ENCODE measurements around the gene FRS3.

FRS3 gene

DNA sequence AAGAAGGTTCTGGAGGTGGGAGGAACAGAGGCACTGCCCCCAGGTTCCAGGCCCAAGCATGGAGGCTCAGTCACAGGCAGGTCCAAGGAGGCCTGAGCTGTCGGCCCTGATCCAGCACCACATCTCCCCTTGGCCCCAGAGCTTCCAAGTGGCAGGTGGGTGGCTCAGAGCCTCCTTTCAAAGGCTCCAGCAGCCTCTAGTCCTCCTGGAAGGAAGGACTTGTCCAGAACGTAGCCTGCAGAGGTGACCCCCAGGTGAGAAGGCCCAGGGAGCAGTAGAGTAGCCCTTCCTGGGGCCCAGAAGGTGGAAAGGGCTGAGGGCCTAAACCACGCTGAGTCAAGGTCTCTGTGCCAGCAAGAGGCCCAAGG lies 52.0 kb downstream of the FRS3 start:
- DNase-seq = no peak

DNA sequence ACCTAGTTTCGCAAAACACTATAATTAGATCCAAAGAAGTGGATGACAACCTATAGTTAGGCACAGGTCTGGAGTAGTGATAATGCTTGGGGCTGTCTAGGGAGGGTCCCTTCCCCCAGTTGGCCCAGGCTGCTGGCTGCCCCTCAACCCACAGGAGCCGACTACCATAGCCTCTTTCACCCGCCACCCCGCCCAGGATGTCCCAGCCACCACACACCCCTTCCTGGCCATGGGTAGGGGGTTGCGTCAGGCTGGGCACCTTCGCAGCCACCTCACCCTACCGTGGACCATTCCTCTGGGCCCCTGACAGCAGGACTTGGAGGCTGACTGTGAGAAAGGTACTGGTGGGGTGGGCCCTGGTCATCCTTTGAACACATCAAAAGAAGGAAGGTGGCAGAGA lies 52.8 kb downstream of the FRS3 start:
- DNase-seq = no peak

DNA sequence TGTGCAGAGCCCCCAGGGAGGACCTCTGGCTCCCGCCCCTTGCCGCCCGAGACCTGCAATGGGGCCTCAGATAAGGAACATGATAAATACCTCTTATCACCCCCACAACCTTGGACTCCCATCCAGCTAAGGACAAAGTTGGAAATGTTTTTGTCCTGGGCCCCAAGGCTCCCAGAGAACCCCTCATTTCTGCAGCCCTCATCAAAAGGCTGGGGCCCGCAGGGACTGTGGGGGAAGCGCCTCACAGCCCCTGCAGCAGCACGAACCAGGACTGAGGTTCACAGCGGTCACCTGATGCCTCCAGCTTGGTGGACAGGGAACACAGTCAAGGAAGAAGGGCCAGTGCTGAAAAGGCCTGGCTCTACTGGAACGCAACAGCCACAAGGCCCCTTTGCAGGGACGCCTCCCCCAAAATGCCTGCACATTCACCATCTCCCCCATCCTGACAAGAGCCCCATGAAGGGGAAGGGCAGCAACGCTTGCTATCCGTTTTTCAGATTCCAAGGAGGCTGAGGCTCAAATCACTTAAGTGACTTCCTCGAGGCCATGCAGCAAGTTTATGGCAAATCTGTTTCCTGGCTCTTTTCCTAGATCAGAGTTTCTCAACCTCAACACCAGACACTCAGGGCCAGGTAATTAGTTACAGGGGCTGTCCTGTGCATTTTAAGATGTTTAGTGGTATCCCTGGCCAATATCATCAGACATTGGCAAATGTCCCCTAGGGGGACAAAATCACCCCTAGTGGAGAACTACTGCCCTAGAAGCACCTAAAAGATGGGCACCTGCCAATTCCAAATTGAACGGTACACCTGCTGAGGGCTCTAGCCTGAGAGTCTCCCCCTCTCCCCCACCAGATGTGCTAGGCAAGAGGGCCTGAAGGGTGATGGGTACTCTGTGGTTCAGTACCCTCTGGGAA lies 54.9 kb downstream of the FRS3 start:
- no peak for DNase-seq

DNA sequence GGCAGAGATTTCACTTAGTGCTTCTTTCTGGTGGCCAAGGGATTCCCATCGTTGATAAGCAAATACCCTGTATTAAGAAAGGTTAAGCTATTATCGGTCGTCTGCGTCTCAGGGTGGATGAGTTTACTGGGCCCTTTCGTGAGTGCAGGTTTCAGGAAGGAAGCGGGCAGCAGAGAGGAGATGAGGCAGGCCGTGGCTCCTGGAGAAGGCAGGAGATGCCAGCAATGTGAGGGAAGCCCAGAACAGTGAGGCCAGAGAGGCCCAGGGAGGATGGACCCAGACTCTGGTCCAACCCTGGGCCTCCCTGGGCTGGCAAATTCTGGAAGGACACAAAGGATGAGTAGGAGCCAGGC lies 55.5 kb downstream of the FRS3 start:
- no peak for DNase-seq

DNA sequence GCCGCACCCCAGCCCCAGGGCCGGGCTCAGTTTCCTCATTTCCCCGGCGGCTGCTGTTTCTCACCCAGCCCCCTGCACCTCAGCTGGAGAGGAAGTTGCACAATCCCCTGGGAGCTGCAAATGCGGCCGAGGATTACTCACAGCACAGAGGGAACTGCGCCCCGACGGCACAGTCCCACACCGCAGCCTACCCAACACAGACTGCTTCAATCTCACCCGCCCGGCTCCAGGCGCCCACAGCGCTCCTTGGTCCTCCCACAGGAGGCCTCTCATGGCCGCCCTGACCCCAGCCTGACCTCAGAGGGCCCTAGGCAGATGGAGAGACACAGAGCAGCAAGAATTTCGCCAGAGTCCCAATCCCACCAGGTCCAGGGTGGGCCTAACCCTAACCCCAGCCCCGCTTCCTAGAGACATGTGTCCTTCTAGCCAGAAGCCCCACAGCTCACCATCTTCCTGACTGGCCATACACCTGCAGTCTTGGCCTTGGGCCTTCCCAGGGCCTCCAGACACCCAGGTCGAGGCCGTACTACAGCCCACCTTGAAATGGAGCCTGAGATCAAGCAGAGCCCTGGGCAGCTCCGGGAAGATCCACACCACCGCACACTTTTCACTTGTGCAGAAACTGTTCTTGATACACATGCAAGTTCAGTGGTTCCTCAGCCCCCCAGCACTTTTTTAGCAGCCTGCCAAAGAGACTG lies 56.0 kb downstream of the FRS3 start:
- no peak for DNase-seq

DNA sequence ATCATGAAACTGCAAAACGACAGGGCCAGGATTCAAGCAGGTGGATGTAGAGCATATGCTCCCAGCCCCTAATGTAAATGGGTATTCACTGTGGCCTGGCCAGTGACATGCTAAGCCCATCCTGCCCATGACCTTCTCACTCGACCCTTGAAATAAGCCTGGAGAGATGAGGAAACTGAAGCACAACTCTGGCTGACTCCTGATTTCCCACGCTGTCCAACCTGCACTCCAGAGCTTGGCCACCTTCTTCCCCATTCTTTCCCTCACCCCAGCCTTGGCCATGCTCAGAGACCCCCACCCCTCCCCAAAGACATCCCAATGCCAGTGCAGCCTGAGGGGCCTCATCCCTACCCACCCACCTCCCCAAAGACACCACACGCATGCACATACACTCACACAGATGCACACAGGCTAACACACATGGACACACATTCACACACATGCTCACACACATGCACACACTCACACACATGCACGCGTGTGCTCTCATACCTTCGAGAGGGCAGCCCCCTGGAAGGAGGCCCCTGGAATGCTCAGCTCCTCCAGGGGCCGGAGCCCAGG lies 56.7 kb downstream of the FRS3 start:
- no peak for DNase-seq

DNA sequence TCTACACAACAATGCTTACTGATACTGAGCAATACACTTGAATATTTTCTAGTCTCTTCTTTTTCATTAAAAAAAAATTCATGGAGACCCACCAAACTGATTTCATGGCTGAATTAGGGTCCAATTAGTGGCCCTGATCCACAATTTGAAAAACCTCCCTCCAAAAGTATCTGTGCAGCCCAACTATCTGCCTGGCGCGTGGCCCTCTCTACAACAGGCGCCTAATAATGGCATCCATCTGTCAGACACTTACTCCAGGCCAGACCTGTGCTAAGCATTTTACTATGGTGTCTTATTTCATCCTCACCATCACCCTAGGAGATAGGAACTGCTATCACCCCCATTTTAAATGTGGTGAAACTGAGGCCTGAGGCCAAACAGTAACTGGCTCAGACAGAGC lies 58.3 kb downstream of the FRS3 start:
- no peak for DNase-seq

DNA sequence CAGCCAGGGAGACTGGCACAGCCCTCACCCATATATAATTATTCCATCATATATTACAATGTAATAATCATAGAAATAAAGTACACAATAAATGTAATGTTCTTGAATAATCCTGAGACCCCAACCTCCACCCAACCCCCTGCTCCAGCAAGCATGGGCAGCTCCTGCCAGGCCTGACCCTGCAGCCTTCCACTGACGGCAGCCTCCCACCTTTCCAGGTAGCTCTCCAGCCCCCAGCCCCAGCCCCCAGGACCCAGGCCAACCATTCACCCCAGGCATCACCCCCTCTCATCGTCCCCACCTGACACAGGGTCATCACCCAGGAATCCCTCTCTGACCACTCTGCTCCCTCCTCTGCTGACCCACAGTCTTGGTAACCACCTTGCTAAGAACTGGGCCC lies 58.9 kb downstream of the FRS3 start:
- DNase-seq = no peak

DNA sequence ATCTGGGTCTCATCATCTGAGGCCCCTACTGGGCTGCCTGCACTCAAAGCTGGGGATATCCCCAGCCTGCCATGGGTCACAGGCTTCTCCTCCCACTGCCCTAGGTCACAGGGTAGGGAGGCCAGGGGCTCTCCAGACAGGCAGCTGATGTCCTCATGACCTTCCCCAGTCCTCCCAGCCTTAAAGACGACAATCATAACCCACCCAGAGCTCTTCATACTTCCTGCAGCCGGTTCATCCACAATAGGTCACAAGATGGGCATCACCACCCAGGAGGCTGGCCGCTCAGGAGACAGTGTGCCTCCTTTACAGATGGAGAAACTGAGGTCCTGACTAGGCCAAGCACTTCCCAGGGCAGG lies 59.5 kb downstream of the FRS3 start:
- DNase-seq = no peak
